ENCODE data around the gene MRPL48. TPM values are rescaled to one million over a fixed set of nuclear protein-coding genes. Genes with fewer than 3 reads are reported as not detected.

MRPL48 gene
- total and polyA plus RNA-seq, 2 experiments from 2014 or later, result 18.2 to 72.9 TPM

GRCh38 chr11:73907191-73907590 lies 119.5 kb downstream of the MRPL48 start:
- Histone ChIP-seq H3K36me3 (peaks cover 21% of the 10 kb centered on the region), H3K27me3 (no peaks in the 10 kb centered on the region), H3K4me3 (no peak overlapping the region), H3K4me1 (ENCODE audit: low read depth) (no peaks in the 10 kb centered on the region), H3K27ac (no peak overlapping the region), H3K9me3 (ENCODE audit: low read depth) (no peaks in the 10 kb centered on the region)
- peak; percentile 4 for TF ChIP-seq CTCF (IDR thresholded peaks at IDR 0.05; ENCODE audit: low read depth, low read length)
- DNase-seq (ENCODE audit: low read depth in 1 of 2, low spot score in 1 of 2), result peak in 1 of 2 donors; percentile 21

GRCh38 chr11:73912026-73912425 lies 124.4 kb downstream of the MRPL48 start:
- H3K36me3 ChIP-seq, result peaks cover 38% of the 10 kb centered on the region
- no peaks in the 10 kb centered on the region for H3K4me1 ChIP-seq (ENCODE audit: low read depth)
- no peak for DNase-seq (ENCODE audit: low read depth in 1 of 2, low spot score in 1 of 2)
- H3K9me3 ChIP-seq (ENCODE audit: low read depth), result no peaks in the 10 kb centered on the region
- H3K27ac ChIP-seq, result no peak overlapping the region
- H3K27me3 ChIP-seq, result no peaks in the 10 kb centered on the region
- no peak for TF ChIP-seq CTCF (IDR thresholded peaks at IDR 0.05; ENCODE audit: low read depth, low read length)
- no peak overlapping the region for H3K4me3 ChIP-seq

- DNase-seq (ENCODE audit: low read depth in 1 of 2, low spot score in 1 of 2), result no peak
- no peak overlapping the region for H3K4me3 ChIP-seq
- no peak overlapping the region for H3K27ac ChIP-seq
- H3K4me1 ChIP-seq (ENCODE audit: low read depth), result no peaks in the 10 kb centered on the region
- H3K27me3 ChIP-seq, result no peaks in the 10 kb centered on the region
- TF ChIP-seq CTCF (IDR thresholded peaks at IDR 0.05; ENCODE audit: low read depth, low read length), result no peak
- peaks cover 45% of the 10 kb centered on the region for H3K36me3 ChIP-seq
- no peaks in the 10 kb centered on the region for H3K9me3 ChIP-seq (ENCODE audit: low read depth)
Observed at GRCh38 chr11:73913472-73913871, 125.8 kb downstream of the MRPL48 start.

GRCh38 chr11:73914284-73914683 lies 126.6 kb downstream of the MRPL48 start:
- Histone ChIP-seq H3K36me3 (peaks cover 51% of the 10 kb centered on the region), H3K27me3 (no peaks in the 10 kb centered on the region), H3K27ac (peak overlapping the region; percentile 61), H3K4me1 (ENCODE audit: low read depth) (no peaks in the 10 kb centered on the region), H3K4me3 (no peak overlapping the region), H3K9me3 (ENCODE audit: low read depth) (no peaks in the 10 kb centered on the region)
- TF ChIP-seq CTCF (IDR thresholded peaks at IDR 0.05; ENCODE audit: low read depth, low read length), result no peak
- peak in 1 of 2 donors; percentile 2 for DNase-seq (ENCODE audit: low read depth in 1 of 2, low spot score in 1 of 2)

Other genes starting within 250 kb of the MRPL48 start
- gene FAM168A, start 189.8 kb upstream of the MRPL48 start, total RNA-seq, result 32.4 and 33.0 TPM in 2 replicates
- 9.7 TPM in 2 replicates for gene FAM168A, start 189.8 kb upstream of the MRPL48 start, polyA plus RNA-seq
- 32.8 and 33.5 TPM in 2 replicates for gene PLEKHB1, start 141.3 kb upstream of the MRPL48 start, total RNA-seq
- gene PLEKHB1, start 141.3 kb upstream of the MRPL48 start, polyA plus RNA-seq, result 21.8 and 23.5 TPM in 2 replicates
- gene RAB6A, start 26.8 kb upstream of the MRPL48 start, total RNA-seq, result 173 and 218 TPM in 2 replicates
- gene RAB6A, start 26.8 kb upstream of the MRPL48 start, polyA plus RNA-seq, result 110 and 119 TPM in 2 replicates
- gene COA4, start 89.0 kb downstream of the MRPL48 start, total RNA-seq, result 113 and 147 TPM in 2 replicates
- 106 and 114 TPM in 2 replicates for gene COA4, start 89.0 kb downstream of the MRPL48 start, polyA plus RNA-seq
- gene PAAF1, start 89.1 kb downstream of the MRPL48 start, total RNA-seq, result 40.8 and 63.9 TPM in 2 replicates
- gene PAAF1, start 89.1 kb downstream of the MRPL48 start, polyA plus RNA-seq, result 97.2 and 99.3 TPM in 2 replicates
- 0.24 and 0.28 TPM in 2 replicates for gene DNAJB13, start 163.2 kb downstream of the MRPL48 start, total RNA-seq
- gene DNAJB13, start 163.2 kb downstream of the MRPL48 start, polyA plus RNA-seq, result 0.25 TPM in 1 of 2 replicates, not detected in the other
- gene UCP2, start 195.0 kb downstream of the MRPL48 start, total RNA-seq, result 4.7 and 25.9 TPM in 2 replicates
- 34.8 and 57.8 TPM in 2 replicates for gene UCP2, start 195.0 kb downstream of the MRPL48 start, polyA plus RNA-seq
- gene UCP3, start 221.2 kb downstream of the MRPL48 start, total RNA-seq, result 1.6 and 2.0 TPM in 2 replicates
- 0.59 and 0.95 TPM in 2 replicates for gene UCP3, start 221.2 kb downstream of the MRPL48 start, polyA plus RNA-seq

All from cardiac muscle cell (in vitro differentiated cells and primary cell).